PC-3 (cell line): ENCODE results near the gene GLRX. TPM values are rescaled to one million over a fixed set of nuclear protein-coding genes. Genes with fewer than 3 reads are reported as not detected.

Experiments used
- ATAC-seq: fragments of 200-7000 bp; cut with Tn5 transposase; 2 replicates; pipeline ENCODE4 v1.9.1; 2020; ENCODE audit warnings: mild to moderate bottlenecking, moderate library complexity
- BruUV-seq: library from RNA; stranded (reverse); fragments of 400-500 nt; replicated peaks from 2 replicates; lab custom pipeline; 2021; lab: Mats Ljungman, UMichigan
- CTCF ChIA-PET: fragments of 300-600 bp; sonication (Branson Sonifier 250); formaldehyde crosslinking; loops from one replicate; lab custom pipeline; 2022; ENCODE audit warnings: antibody characterized with exemption; lab: Charles Lee
- POLR2A ChIA-PET: fragments of 300-600 bp; sonication (Branson Sonifier 250); formaldehyde crosslinking; loops from one replicate; lab custom pipeline; 2022; ENCODE audit warnings: antibody characterized with exemption; ENCODE audit not compliant: unreplicated experiment; lab: Charles Lee
- DNase-seq: peaks from one replicate; pipeline ENCODE4 v3.0.0-alpha.2; 2015
- H2AFZ ChIP-seq: fragments of 300-600 bp; sonication (generic); 2 replicates; pipeline ENCODE4 v1.6.0; 2016; ENCODE audit warnings: antibody characterized with exemption, low read length
- H3F3A ChIP-seq: fragments of 300-600 bp; sonication (generic); one replicate; pipeline ENCODE4 v1.6.0; 2017; ENCODE audit warnings: antibody characterized with exemption, low read length, control low read depth, mild to moderate bottlenecking; ENCODE audit not compliant: unreplicated experiment
- H3K27ac ChIP-seq: fragments of 300-600 bp; sonication (generic); 2 replicates; pipeline ENCODE4 v1.5.1; 2016; ENCODE audit warnings: mild to moderate bottlenecking, low read length
- H3K27me3 ChIP-seq: fragments of 300-600 bp; sonication (generic); 2 replicates; pipeline ENCODE4 v1.6.1; 2016; ENCODE audit warnings: low read length, mixed read lengths
- H3K36me3 ChIP-seq: fragments of 300-600 bp; sonication (generic); 2 replicates; pipeline ENCODE4 v1.6.1; 2016; ENCODE audit warnings: low read depth, mixed run types, low read length, mixed read lengths
- H3K4me1 ChIP-seq: fragments of 300-600 bp; sonication (generic); 2 replicates; pipeline ENCODE4 v1.5.1; 2016; ENCODE audit warnings: low read length; ENCODE audit not compliant: insufficient read depth
- H3K4me2 ChIP-seq: fragments of 300-600 bp; sonication (generic); 2 replicates; pipeline ENCODE4 v1.6.0; 2016; ENCODE audit warnings: low read length
- H3K4me3 ChIP-seq: fragments of 300-600 bp; sonication (generic); 2 replicates; pipeline ENCODE4 v1.5.1; 2016; ENCODE audit warnings: mild to moderate bottlenecking, low read length, mixed read lengths
- H3K79me2 ChIP-seq: fragments of 300-600 bp; sonication (generic); 2 replicates; pipeline ENCODE4 v1.6.1; 2017; ENCODE audit warnings: low read length, mixed read lengths
- H3K9ac ChIP-seq: fragments of 300-600 bp; sonication (generic); 2 replicates; pipeline ENCODE4 v1.6.0; 2016; ENCODE audit warnings: mild to moderate bottlenecking, low read length
- H3K9me2 ChIP-seq: fragments of 300-600 bp; sonication (generic); replicated peaks from 2 replicates; pipeline ENCODE4 v1.6.1; 2016; ENCODE audit warnings: mixed run types, low read length, mixed read lengths
- H3K9me3 ChIP-seq: fragments of 300-600 bp; sonication (generic); 2 replicates; pipeline ENCODE4 v1.6.1; 2016; ENCODE audit warnings: low read length, mixed read lengths
- H4K20me1 ChIP-seq: fragments of 300-600 bp; sonication (generic); 2 replicates; pipeline ENCODE4 v1.6.1; 2016; ENCODE audit warnings: low read length, mixed read lengths
- EZH2 ChIP-seq: fragments of 300-600 bp; sonication (generic); IDR thresholded peaks from one replicate; pipeline ENCODE4 v1.6.1; 2017; ENCODE audit warnings: antibody characterized with exemption, mild to moderate bottlenecking, low read length; ENCODE audit not compliant: unreplicated experiment
- EZH2phosphoT487 ChIP-seq: fragments of 300-600 bp; sonication (generic); IDR thresholded peaks from 2 replicates; pipeline ENCODE4 v1.6.1; 2018; ENCODE audit warnings: mild to moderate bottlenecking, antibody characterized with exemption, low read length, borderline replicate concordance
- intact Hi-C: fragments of 100-400 bp; cut with micrococcal nuclease; formaldehyde crosslinking; loops from 2 replicates; pipeline ENCODE4 v1.9.0; 2023
- total RNA-seq: library from RNA; depleted of rRNA; stranded (reverse); fragments of >200 nt; gene quantifications from 2 replicates; pipeline ENCODE4 v1.2.3, GENCODE V29; 2014
- TF ChIP-seq, protein P1 (sequence below): fragments of 300-600 bp; sonication (generic); conservative IDR thresholded peaks from 2 replicates; pipeline ENCODE4 v1.5.1; 2017; ENCODE audit warnings: antibody characterized with exemption, low read depth, mild to moderate bottlenecking, low read length

Gene GLRX
- total RNA-seq, 1 experiment from 2014 or later, result 27.4 TPM

DNA sequence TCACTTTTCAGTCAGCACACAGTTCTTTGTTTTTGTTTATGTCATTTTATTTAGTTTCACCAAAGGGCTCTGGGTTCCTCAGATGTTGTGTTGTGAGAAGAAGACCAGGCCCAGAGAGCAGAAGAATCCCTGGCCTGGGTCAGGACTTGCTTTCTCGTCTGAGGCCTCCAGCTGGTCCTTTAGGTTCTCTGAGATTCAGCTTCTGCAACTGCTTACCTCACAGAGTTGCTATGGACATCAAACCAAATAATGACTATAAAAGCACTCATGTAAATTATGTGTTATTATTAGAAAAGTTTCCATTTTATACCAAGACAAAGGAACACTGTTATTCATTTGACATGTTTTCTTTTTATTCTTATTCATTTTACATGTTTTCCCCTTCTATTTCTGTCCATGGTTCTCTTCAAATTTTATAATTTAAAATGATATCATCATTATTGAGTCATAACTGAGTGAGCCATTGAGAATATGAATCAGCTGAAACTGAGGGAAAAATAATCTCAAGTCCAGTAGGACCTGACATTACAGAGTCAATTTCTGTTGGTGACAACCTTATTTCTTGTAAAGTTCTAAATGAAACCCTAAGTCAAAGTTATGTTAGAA lies 44.0 kb upstream of the GLRX start:
- ChIA-PET CTCF (no interaction called here), POLR2A (no interaction called here)
- no peak for TF ChIP-seq EZH2phosphoT487
- TF ChIP-seq, protein P1, sequence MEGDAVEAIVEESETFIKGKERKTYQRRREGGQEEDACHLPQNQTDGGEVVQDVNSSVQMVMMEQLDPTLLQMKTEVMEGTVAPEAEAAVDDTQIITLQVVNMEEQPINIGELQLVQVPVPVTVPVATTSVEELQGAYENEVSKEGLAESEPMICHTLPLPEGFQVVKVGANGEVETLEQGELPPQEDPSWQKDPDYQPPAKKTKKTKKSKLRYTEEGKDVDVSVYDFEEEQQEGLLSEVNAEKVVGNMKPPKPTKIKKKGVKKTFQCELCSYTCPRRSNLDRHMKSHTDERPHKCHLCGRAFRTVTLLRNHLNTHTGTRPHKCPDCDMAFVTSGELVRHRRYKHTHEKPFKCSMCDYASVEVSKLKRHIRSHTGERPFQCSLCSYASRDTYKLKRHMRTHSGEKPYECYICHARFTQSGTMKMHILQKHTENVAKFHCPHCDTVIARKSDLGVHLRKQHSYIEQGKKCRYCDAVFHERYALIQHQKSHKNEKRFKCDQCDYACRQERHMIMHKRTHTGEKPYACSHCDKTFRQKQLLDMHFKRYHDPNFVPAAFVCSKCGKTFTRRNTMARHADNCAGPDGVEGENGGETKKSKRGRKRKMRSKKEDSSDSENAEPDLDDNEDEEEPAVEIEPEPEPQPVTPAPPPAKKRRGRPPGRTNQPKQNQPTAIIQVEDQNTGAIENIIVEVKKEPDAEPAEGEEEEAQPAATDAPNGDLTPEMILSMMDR, result no peak
- no peak for TF ChIP-seq EZH2
- H3K36me3 ChIP-seq, result no peaks in the 10 kb centered on the region
- ATAC-seq, result no peak
- no peak overlapping the region for H2AFZ ChIP-seq
- no peak overlapping the region for H3K4me3 ChIP-seq
- no peaks in the 10 kb centered on the region for H4K20me1 ChIP-seq
- peaks cover 36% of the 10 kb centered on the region for H3K4me1 ChIP-seq
- no peak for DNase-seq
- no peaks in the 10 kb centered on the region for H3K9me2 ChIP-seq
- intact Hi-C loops, result no loop called here
- no peaks in the 10 kb centered on the region for H3K27me3 ChIP-seq
- no peaks in the 10 kb centered on the region for H3K9me3 ChIP-seq
- H3K27ac ChIP-seq, result no peak overlapping the region
- H3K79me2 ChIP-seq, result no peaks in the 10 kb centered on the region
- peaks cover 9% of the 10 kb centered on the region for H3F3A ChIP-seq
- no TSS peak for BruUV-seq
- no peak overlapping the region for H3K9ac ChIP-seq
- no peak overlapping the region for H3K4me2 ChIP-seq

DNA sequence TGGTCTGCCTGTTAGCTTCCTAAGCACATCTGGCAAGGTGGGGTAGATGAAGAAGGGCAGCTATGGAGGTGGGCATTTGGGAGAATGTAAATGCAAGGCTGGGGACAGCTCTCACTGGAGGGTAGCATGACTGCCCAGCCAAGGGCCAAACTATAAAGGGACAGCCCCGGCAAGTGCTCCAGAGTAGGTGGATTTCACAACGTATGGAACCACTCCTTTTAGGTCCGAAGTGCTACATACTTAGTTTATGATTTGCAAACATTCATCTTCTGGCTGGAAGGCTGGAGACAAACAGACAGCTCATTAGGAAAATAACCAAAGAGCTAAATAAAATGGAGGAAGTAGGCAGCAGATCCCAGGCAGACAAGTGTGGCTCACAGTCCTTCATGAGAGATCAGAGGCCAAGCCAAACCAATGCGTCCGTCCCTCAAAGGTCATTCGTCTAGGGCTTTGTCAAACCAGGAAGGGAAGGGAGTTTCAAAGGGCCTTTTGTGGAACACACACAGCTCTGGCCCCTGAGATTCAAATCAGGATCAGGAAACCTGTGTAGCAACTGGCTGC lies 42.5 kb upstream of the GLRX start:
- DNase-seq, result peak; percentile 40
- Histone ChIP-seq H3K4me1 (peaks cover 43% of the 10 kb centered on the region), H3K9me2 (no peaks in the 10 kb centered on the region), H3K36me3 (no peaks in the 10 kb centered on the region), H3K4me3 (no peak overlapping the region), H3K79me2 (no peaks in the 10 kb centered on the region), H3K4me2 (no peak overlapping the region), H3K9ac (no peak overlapping the region), H3K27ac (peak overlapping the region; percentile 53), H4K20me1 (no peaks in the 10 kb centered on the region), H3K9me3 (no peaks in the 10 kb centered on the region), H2AFZ (peak overlapping the region; percentile 80), H3F3A (peaks cover 9% of the 10 kb centered on the region), H3K27me3 (no peaks in the 10 kb centered on the region)
- ChIA-PET POLR2A (interaction anchor here (0.6 kb wide), 1 partner anchor 784 kb away, joined by 4 read pairs; no protein-coding TSS in a partner anchor), CTCF (no interaction called here)
- no peak for ATAC-seq
- intact Hi-C loops, result loop anchor here (5.0 kb wide), 1 partner anchor 737 kb away; no protein-coding TSS in a partner anchor
- TF ChIP-seq EZH2phosphoT487, result no peak
- no peak for TF ChIP-seq EZH2
- TF ChIP-seq, protein P1, result no peak
- BruUV-seq, result no TSS peak

DNA sequence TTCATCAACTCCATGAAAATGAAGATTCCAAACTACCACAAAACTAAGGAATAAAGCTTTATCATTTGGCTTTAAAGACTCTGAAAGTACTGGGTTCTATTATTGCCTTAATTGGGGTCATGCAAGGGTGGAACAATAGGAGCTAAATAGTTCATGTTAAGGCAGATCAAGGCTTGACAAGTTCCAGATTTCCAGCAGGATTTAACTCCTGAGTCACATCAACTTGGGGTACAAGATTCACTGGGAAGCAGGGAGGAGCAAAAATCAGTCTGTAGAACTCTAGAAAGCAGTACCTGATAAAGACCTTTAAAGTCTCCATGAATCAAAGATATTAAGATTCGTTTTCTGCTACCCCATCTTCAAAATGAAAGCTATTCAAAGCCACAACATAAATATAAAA lies 41.9 kb upstream of the GLRX start:
- DNase-seq, result no peak
- H2AFZ ChIP-seq, result no peak overlapping the region; the same call in 1 of the 2 replicates
- no peak for ATAC-seq
- no peaks in the 10 kb centered on the region for H3K36me3 ChIP-seq
- BruUV-seq, result no TSS peak
- ChIA-PET CTCF (no interaction called here), POLR2A (interaction anchor here (0.6 kb wide), 1 partner anchor 784 kb away, joined by 4 read pairs; no protein-coding TSS in a partner anchor)
- no peak overlapping the region for H3K9ac ChIP-seq
- no peak overlapping the region for H3K4me2 ChIP-seq
- H3K4me1 ChIP-seq, result peaks cover 48% of the 10 kb centered on the region
- no peaks in the 10 kb centered on the region for H4K20me1 ChIP-seq
- H3K4me3 ChIP-seq, result no peak overlapping the region
- peaks cover 9% of the 10 kb centered on the region for H3F3A ChIP-seq
- no peaks in the 10 kb centered on the region for H3K27me3 ChIP-seq
- H3K9me2 ChIP-seq, result no peaks in the 10 kb centered on the region
- intact Hi-C loops, result loop anchor here (5.0 kb wide), 1 partner anchor 738 kb away; no protein-coding TSS in a partner anchor
- no peaks in the 10 kb centered on the region for H3K79me2 ChIP-seq
- no peaks in the 10 kb centered on the region for H3K9me3 ChIP-seq
- TF ChIP-seq EZH2phosphoT487 (no peak), EZH2 (no peak)
- TF ChIP-seq, protein P1, result no peak
- H3K27ac ChIP-seq, result peak overlapping the region; percentile 53; the same call in 1 of the 2 replicates
